ENCODE results near the gene SOHLH1.

Gene SOHLH1

GRCh38 chr9:135655317-135655716 is 44.0 kb downstream of the SOHLH1 start:
- DNase-seq: no peak

GRCh38 chr9:135650408-135650807 is 48.9 kb downstream of the SOHLH1 start:
- DNase-seq: no peak

GRCh38 chr9:135649508-135649907 is 49.8 kb downstream of the SOHLH1 start:
- DNase-seq: no peak

GRCh38 chr9:135648494-135649410 is 50.5 kb downstream of the SOHLH1 start:
- no peak for DNase-seq

GRCh38 chr9:135647884-135648283 is 51.4 kb downstream of the SOHLH1 start:
- no peak for DNase-seq

- no peak for DNase-seq
These were observed 54.6 kb downstream of the SOHLH1 start for GRCh38 chr9:135644631-135645218.
